Ovary (tissue), 9 donors: ENCODE results near the gene GLCE. TPM values are rescaled to one million over a fixed set of nuclear protein-coding genes. Genes with fewer than 3 reads are reported as not detected.
"Not testable (repeated sequence)": the region's sequence is repeated elsewhere in the genome, so short reads cannot be mapped to it uniquely, and the experiment has no call there.

Experiments
- DNase-seq, 5 donors: peaks; one replicate each; pipeline ENCODE4 v3.0.0-alpha.2; 2019 to 2020
- H3K27ac ChIP-seq, 2 donors: fragments of 200-600 bp; one replicate each; pipeline versions ENCODE4 v1.5.1 to v1.8.0; 2019 to 2022
- H3K27me3 ChIP-seq: fragments of 200-600 bp; one replicate; pipeline ENCODE4 v1.8.0; 2022
- H3K36me3 ChIP-seq: fragments of 200-600 bp; sonication (generic); one replicate; pipeline ENCODE4 v1.5.1; 2019
- H3K4me1 ChIP-seq: one replicate; pipeline ENCODE4 v1.8.1; 2013; ENCODE audit warnings: mild to moderate bottlenecking, moderate library complexity; ENCODE audit not compliant: insufficient read depth
- H3K4me3 ChIP-seq: fragments of 200-600 bp; sonication (generic); one replicate; pipeline ENCODE4 v1.5.1; 2017
- H3K9me3 ChIP-seq, 2 donors: fragments of 200-600 bp in 1 of 2; sonication (generic) in 1 of 2; one replicate each; pipeline versions ENCODE4 v1.5.1 to v1.8.1; 2013 to 2019; ENCODE audit warnings: mild to moderate bottlenecking in 1 of 2, moderate library complexity in 1 of 2
- CTCF ChIP-seq, 3 donors: fragments of 450-650 bp in 2 of 3; fragments of 200-600 bp in 1 of 3; IDR thresholded peaks; one replicate each; pipeline versions ENCODE4 v1.5.1 to v1.8.0; 2016 to 2022; ENCODE audit warnings: antibody characterized with exemption in 3 of 3, mild to moderate bottlenecking in 1 of 3
- EP300 ChIP-seq: sonication (generic); formaldehyde crosslinking; IDR thresholded peaks from one replicate; pipeline ENCODE4 v1.6.1; 2017; ENCODE audit warnings: antibody characterized with exemption
- POLR2A ChIP-seq: fragments of 450-650 bp; IDR thresholded peaks from one replicate; pipeline ENCODE4 v1.6.1; 2017; ENCODE audit warnings: antibody characterized with exemption, mild to moderate bottlenecking, moderate library complexity
- WGBS, 3 donors: extraction: QIAGEN DNeasy Blood & Tissue Kit in 1 of 3; methylation state at CpG; one replicate each; pipeline versions ENCODE4 v1.1.5 to v1.1.7; 2013 to 2017; 5-methylcytosine and 5-hydroxymethylcytosine counted together
- intact Hi-C, 4 donors: fragments of 100-400 bp; cut with DNase I; formaldehyde crosslinking; loops; one replicate each; pipeline versions ENCODE4 v1.11.0 to v1.15.1; 2022 to 2023
- polyA plus RNA-seq, 2 donors: library from polyadenylated mRNA; stranded (reverse); fragments of 200-250 nt in 1 of 2; fragments of 350-450 nt in 1 of 2; fragmentation: Illumina TruSeq in 1 of 2; extraction: RNeasy Lipid Tissue Mini Kit (QIAGEN cat#74804) in 1 of 2; gene quantifications; one replicate each; pipeline ENCODE4 v1.2.3, GENCODE V29; 2013 to 2014
- total RNA-seq, 7 donors: library from RNA; depleted of rRNA in 2 of 7; stranded (reverse); fragments of >200 nt in 2 of 7; fragmentation: NEBNext Ultra II Directional in 3 of 7; extraction: Animal tissue kit (Norgen Biotek cat#: 25700) in 3 of 7; gene quantifications; one replicate each; pipeline versions ENCODE4 v1.1.0 to v1.2.4, GENCODE V29; 2016 to 2023
- donor health status: DM: no; HTN: no; CAD: no; lungs with moderate emphysema.
- donor health status: DM: no; HTN: no; CAD: no.
- donor health status: Bipolar disorder and iron deficiency.
- donor health status: DM: yes; HTN: yes; CAD: no.
- donor health status: DM: no; HTN: no; CAD: no.
- donor health status: DM: yes; HTN: yes; CAD: no.

The GLCE gene
- total and polyA plus RNA-seq, 9 donors = 12.2 to 23.2 (median 16.7) TPM

DNA sequence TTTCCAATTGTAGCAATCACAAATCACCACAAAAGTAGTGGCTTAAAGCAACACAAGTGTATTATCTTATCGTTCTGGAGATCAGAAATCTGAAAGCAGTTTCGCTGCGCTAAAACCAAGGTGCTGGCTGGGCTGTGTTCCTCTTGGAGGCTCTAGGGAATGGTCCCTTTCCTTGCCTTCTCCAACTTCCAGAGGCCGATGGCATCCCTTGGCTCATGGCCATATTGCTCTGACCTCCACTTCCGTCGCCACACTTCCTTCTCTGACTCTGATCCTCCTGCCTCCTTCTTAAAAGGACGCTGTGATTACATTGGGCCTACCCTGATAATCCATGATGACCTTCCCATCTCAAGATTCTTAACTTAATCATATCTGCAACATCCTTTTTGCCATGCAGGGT is 127.6 kb downstream of the GLCE start:
- Histone ChIP-seq H3K4me1 (no peaks in the 10 kb centered on the region), H3K4me3 (no peak overlapping the region), H3K9me3 (no peaks in the 10 kb centered on the region), H3K27me3 (no peaks in the 10 kb centered on the region), H3K36me3 (no peaks in the 10 kb centered on the region), H3K27ac (no peak overlapping the region)
- 91 to 92% (median 92%) methylated on average over 7 of the region's 7 CpGs for WGBS, 3 donors
- no peak for TF ChIP-seq EP300
- no peak for DNase-seq
- intact Hi-C loops = no loop called here

- no peak for DNase-seq
- Histone ChIP-seq H3K4me3 (no peak overlapping the region), H3K27ac (no peak overlapping the region), H3K36me3 (no peaks in the 10 kb centered on the region), H3K4me1 (no peaks in the 10 kb centered on the region), H3K27me3 (no peaks in the 10 kb centered on the region), H3K9me3 (no peaks in the 10 kb centered on the region)
- TF ChIP-seq EP300 = no peak
- no peak for TF ChIP-seq POLR2A
- TF ChIP-seq CTCF (IDR thresholded peaks at IDR 0.05) = no peak
- 93 to 94% (median 94%) methylated on average over 11 of the region's 11 CpGs for WGBS, 3 donors
- intact Hi-C loops = no loop called here
These were observed 128.3 kb downstream of the GLCE start for GRCh38 chr15:69288531-69289341.

GRCh38 chr15:69289342-69290146 is 129.1 kb downstream of the GLCE start:
- no peaks in the 10 kb centered on the region for H3K9me3 ChIP-seq
- no peak for TF ChIP-seq EP300
- no peak for TF ChIP-seq CTCF (IDR thresholded peaks at IDR 0.05)
- no peak for TF ChIP-seq POLR2A
- no peak overlapping the region for H3K4me3 ChIP-seq
- no peaks in the 10 kb centered on the region for H3K4me1 ChIP-seq
- H3K36me3 ChIP-seq = no peaks in the 10 kb centered on the region
- DNase-seq = no peak
- 21 to 33% (median 29%) methylated on average over 8 of the region's 8 CpGs for whole genome bisulfite sequencing, 3 donors
- no peak overlapping the region for H3K27ac ChIP-seq
- no peaks in the 10 kb centered on the region for H3K27me3 ChIP-seq
- intact Hi-C loops = no loop called here

DNA sequence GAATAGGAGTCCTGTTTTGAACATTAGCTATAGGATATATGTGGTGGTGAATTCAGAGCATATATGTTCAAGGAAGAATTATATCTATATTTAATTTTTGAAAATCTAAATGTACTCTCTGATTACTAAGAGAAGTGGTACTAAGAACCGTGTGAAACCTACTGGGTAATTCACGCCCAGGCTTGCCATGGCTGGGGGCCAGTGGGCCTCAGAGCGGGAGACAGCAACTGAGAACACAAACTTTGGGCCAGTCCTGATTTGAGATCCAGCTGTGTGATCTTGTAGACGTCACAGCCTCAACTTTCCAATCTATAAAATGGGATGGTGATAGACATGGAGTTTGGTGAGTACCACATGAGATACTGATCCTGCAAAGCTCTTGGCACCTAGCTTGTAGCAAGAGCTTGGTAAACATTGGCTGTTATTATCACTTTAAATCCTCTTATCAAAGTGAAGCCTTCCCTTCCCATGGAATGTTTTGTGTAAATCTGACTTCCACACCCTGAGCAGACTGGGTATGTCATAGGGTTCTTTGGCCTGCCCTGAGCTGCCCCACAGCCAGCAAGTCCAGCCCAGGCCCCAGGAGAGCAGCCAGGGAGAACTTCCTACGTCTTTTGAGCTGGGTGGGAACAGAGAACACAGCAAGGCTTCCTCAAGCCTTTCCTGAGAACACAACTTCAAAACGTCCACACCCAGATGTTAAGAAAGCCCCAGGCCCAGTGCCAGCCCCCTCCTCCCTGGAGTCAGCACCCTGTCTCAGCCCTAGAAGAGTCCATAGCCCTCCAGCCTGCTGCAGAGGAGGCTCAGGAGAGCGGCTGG is 130.1 kb downstream of the GLCE start:
- Histone ChIP-seq H3K4me3 (no peak overlapping the region), H3K4me1 (no peaks in the 10 kb centered on the region), H3K36me3 (no peaks in the 10 kb centered on the region), H3K9me3 (no peaks in the 10 kb centered on the region), H3K27ac (no peak overlapping the region), H3K27me3 (no peaks in the 10 kb centered on the region)
- 65 to 73% (median 72%) methylated on average over 7 of the region's 7 CpGs for WGBS, 3 donors
- TF ChIP-seq CTCF (IDR thresholded peaks at IDR 0.05) (no peak), POLR2A (no peak)
- DNase-seq = no peak
- intact Hi-C loops = no loop called here

DNA sequence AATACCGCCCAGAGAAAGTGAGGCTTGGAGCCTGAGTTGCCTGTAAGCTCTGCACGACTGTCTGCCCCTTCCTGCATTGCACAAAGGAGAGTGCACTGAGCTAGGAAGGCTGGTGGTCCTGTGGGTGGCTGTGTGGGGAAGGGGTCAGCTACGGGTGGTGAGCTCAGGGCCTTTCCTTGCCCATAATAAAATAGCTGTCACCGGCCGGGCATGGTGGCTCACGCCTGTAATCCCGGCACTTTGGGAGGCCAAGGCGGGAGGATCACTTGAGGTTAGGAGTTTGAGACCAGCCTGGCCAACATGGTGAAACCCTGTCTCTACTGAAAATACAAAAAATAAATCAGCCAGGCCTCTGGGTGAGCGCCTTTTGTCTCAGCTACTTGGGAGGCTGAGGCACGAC is 131.2 kb downstream of the GLCE start:
- H3K9me3 ChIP-seq, H3K4me3 ChIP-seq, intact Hi-C loops, H3K27me3 ChIP-seq, DNase-seq, H3K27ac ChIP-seq, H3K36me3 ChIP-seq, H3K4me1 ChIP-seq: not testable (repeated sequence)
- WGBS, 3 donors = 92 to 94% (median 93%) methylated on average over 10 of the region's 10 CpGs
